MCF 10A (cell line): ENCODE measurements around the gene HOXB5. TPM values are rescaled to one million over a fixed set of nuclear protein-coding genes. Genes with fewer than 3 reads are reported as not detected.

Source experiments
- BruUV-seq: library from RNA; stranded (reverse); fragments of 400-500 nt; replicated peaks from 2 replicates; lab custom pipeline; 2021; lab: Mats Ljungman, UMichigan
- CTCF ChIA-PET: fragments of 300-600 bp; sonication (Branson Sonifier 250); formaldehyde crosslinking; extraction: SDS; loops from one replicate; lab custom pipeline; 2021; ENCODE audit warnings: antibody characterized with exemption, inconsistent platforms; lab: Yijun Ruan, JAX
- POLR2A ChIA-PET: fragments of 300-600, 350-650 bp; sonication (Branson Sonifier 250); formaldehyde crosslinking; extraction: SDS; loops from one replicate; lab custom pipeline; 2020; ENCODE audit warnings: antibody characterized with exemption, inconsistent platforms; lab: Yijun Ruan, JAX
- DNase-seq: peaks from one replicate; pipeline ENCODE4 v3.0.0-alpha.2; 2018; ENCODE audit not compliant: unreplicated experiment
- H3K27ac Mint-ChIP-seq: one replicate; pipeline ENCODE4 v1.8.0; 2022; ENCODE audit warnings: mild to moderate bottlenecking, low read depth, mixed read lengths; ENCODE audit not compliant: unreplicated experiment
- H3K27me3 Mint-ChIP-seq: one replicate; pipeline ENCODE4 v1.8.0; 2022; ENCODE audit warnings: mixed read lengths; ENCODE audit not compliant: insufficient read depth, unreplicated experiment
- H3K36me3 Mint-ChIP-seq: one replicate; pipeline ENCODE4 v1.8.0; 2022; ENCODE audit warnings: mild to moderate bottlenecking, moderate library complexity, mixed read lengths; ENCODE audit not compliant: insufficient read depth, unreplicated experiment
- H3K4me1 Mint-ChIP-seq: one replicate; pipeline ENCODE4 v1.8.0; 2022; ENCODE audit warnings: mixed read lengths; ENCODE audit not compliant: insufficient read depth, unreplicated experiment
- H3K4me3 Mint-ChIP-seq: one replicate; pipeline ENCODE4 v1.8.0; 2022; ENCODE audit warnings: mild to moderate bottlenecking, moderate library complexity, mixed read lengths; ENCODE audit not compliant: unreplicated experiment
- H3K9me3 Mint-ChIP-seq: one replicate; pipeline ENCODE4 v1.8.0; 2022; ENCODE audit warnings: mixed read lengths; ENCODE audit not compliant: unreplicated experiment
- intact Hi-C: fragments of 100-400 bp; cut with micrococcal nuclease; formaldehyde crosslinking; loops from 2 replicates; pipeline ENCODE4 v1.14.1; 2022
- total RNA-seq: library from RNA; stranded (reverse); gene quantifications from 2 replicates; pipeline ENCODE4 v1.2.3, GENCODE V29; 2022
- TF ChIP-seq, protein P1 (sequence below): fragments of 200-600 bp; IDR thresholded peaks from one replicate; pipeline ENCODE4 v1.8.0; 2022; ENCODE audit warnings: antibody characterized with exemption, mild to moderate bottlenecking; ENCODE audit not compliant: unreplicated experiment

The HOXB5 gene
- total RNA-seq, 1 experiment from 2014 or later, result not detected

GRCh38 chr17:48579471-48579759 is 14.2 kb downstream of the HOXB5 start:
- ChIA-PET POLR2A (interaction anchor here (0.5 kb wide), 1 partner anchor 200 kb away, joined by 4 read pairs; no protein-coding TSS in a partner anchor), CTCF (interaction anchor here (0.6 kb wide), 2 partner anchors 27 to 144 kb away, joined by 3 read pairs; partner anchors contain the start of gene PRAC2)
- DNase-seq, result no peak
- peaks cover 22% of the 10 kb centered on the region for H3K27me3 Mint-ChIP-seq
- no peak overlapping the region for H3K4me3 Mint-ChIP-seq
- no peaks in the 10 kb centered on the region for H3K36me3 Mint-ChIP-seq
- intact Hi-C loops, result no loop called here
- no peak overlapping the region for H3K27ac Mint-ChIP-seq
- H3K4me1 Mint-ChIP-seq, result peaks cover 8% of the 10 kb centered on the region
- TF ChIP-seq, protein P1, sequence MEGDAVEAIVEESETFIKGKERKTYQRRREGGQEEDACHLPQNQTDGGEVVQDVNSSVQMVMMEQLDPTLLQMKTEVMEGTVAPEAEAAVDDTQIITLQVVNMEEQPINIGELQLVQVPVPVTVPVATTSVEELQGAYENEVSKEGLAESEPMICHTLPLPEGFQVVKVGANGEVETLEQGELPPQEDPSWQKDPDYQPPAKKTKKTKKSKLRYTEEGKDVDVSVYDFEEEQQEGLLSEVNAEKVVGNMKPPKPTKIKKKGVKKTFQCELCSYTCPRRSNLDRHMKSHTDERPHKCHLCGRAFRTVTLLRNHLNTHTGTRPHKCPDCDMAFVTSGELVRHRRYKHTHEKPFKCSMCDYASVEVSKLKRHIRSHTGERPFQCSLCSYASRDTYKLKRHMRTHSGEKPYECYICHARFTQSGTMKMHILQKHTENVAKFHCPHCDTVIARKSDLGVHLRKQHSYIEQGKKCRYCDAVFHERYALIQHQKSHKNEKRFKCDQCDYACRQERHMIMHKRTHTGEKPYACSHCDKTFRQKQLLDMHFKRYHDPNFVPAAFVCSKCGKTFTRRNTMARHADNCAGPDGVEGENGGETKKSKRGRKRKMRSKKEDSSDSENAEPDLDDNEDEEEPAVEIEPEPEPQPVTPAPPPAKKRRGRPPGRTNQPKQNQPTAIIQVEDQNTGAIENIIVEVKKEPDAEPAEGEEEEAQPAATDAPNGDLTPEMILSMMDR, result no peak
- no peaks in the 10 kb centered on the region for H3K9me3 Mint-ChIP-seq
- no TSS peak for BruUV-seq

DNA sequence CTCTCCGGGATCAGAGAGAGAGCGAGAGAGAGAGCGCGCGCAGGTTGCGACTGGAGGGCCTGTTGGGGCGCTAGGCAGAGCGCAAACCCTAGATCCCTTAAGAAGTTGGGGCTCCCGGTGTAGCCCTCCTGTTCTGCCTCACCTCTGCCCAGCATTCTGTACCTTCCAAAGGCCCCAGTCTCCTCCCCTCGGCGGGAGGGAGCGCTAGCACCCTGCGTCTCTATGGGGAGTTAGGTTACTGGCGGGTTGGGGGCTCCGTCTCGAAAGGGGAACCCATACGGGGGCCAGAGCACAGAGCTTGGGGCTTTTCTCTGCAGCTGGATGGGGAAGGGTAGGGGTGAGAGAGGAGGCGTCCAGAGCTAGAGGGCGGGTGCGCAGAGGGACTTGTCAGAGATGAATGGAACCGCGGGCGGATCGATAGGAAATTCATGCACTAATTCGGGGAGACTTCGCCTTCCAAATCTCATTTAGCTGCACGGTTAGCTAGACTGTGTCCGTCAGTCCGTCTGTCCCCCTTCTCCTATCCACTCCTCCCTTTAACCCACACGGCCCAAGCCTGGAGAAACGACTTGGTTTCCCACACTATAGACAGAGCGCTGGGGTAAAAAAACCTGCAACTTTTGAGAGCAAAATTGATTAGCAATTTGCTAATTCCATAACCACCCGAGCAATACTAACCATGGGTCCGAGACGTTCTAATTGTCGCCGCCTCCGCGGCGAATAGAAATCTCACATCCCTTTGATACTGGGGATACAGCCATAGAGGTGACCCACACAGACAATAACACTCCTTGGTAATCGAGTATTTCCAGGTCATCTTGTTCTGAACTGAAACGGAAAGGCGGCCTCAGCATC is 14.7 kb downstream of the HOXB5 start:
- H3K36me3 Mint-ChIP-seq, result no peaks in the 10 kb centered on the region

GRCh38 chr17:48577946-48578615 is 15.5 kb downstream of the HOXB5 start, which contains the start of gene HOXB4:
Gene HOXB4 (minus strand): TSS chr17:48578350. CDS start chr17:48578319, 31 bp downstream.
- H3K4me3 Mint-ChIP-seq, result peak within 1 kb of the TSS; percentile 72
- peak; percentile 25 for DNase-seq
- TF ChIP-seq, protein P1, result no peak
- CTCF ChIA-PET, result interaction anchor here (0.6 kb wide), 2 partner anchors 10 to 199 kb away, joined by 3 to 4 read pairs; no protein-coding TSS in a partner anchor
- H3K9me3 Mint-ChIP-seq, result no peaks in the 10 kb centered on the region
- POLR2A ChIA-PET, result interaction anchor here (0.7 kb wide), 1 partner anchor 183 kb away, joined by 3 read pairs; no protein-coding TSS in a partner anchor
- intact Hi-C loops, result no loop called here
- peaks cover 22% of the 10 kb centered on the region for H3K27me3 Mint-ChIP-seq
- H3K4me1 Mint-ChIP-seq, result peaks cover 8% of the 10 kb centered on the region
- H3K27ac Mint-ChIP-seq, result peak within 1 kb of the TSS; percentile 19
- BruUV-seq, result no TSS peak
- no peaks in the 10 kb centered on the region for H3K36me3 Mint-ChIP-seq

More for the DNA sequence above, 14.7 kb downstream of the HOXB5 start:
- H3K9me3 Mint-ChIP-seq, result no peaks in the 10 kb centered on the region
- CTCF ChIA-PET, result interaction anchor here (0.6 kb wide), 3 partner anchors 9 to 144 kb away, joined by 3 read pairs; partner anchors contain the start of gene PRAC2
- H3K4me1 Mint-ChIP-seq, result peaks cover 8% of the 10 kb centered on the region
- intact Hi-C loops, result no loop called here
- peak overlapping the region; percentile 19 for H3K27ac Mint-ChIP-seq
- DNase-seq, result no peak
- H3K27me3 Mint-ChIP-seq, result peaks cover 22% of the 10 kb centered on the region
- TF ChIP-seq, protein P1, result no peak
- POLR2A ChIA-PET, result interaction anchor here (0.5 kb wide), 1 partner anchor 200 kb away, joined by 4 read pairs; no protein-coding TSS in a partner anchor
- BruUV-seq, result no TSS peak
- H3K4me3 Mint-ChIP-seq, result peak overlapping the region; percentile 72
